CD14-positive monocyte (primary cell): ENCODE measurements around the gene ODC1. TPM values are rescaled to one million over a fixed set of nuclear protein-coding genes. Genes with fewer than 3 reads are reported as not detected.

Experiments used
- DNase-seq, 3 donors: peaks; one replicate each; pipeline ENCODE4 v3.0.0-alpha.2; 2011 to 2022
- H2AFZ ChIP-seq: 2 replicates; pipeline ENCODE4 v1.6.0; 2012; ENCODE audit warnings: mild to moderate bottlenecking, low read depth, low read length, inconsistent platforms; ENCODE audit not compliant: insufficient read depth, poor library complexity, severe bottlenecking
- H3K27ac ChIP-seq, 2 donors: 1 replicate in 1 of 2; 2 replicates in 1 of 2; pipeline ENCODE4 v1.5.1; 2012 to 2013; ENCODE audit warnings: low read length in 2 of 2, control low read depth in 1 of 2, inconsistent platforms in 1 of 2, low read depth in 1 of 2, mild to moderate bottlenecking in 1 of 2
- H3K27me3 ChIP-seq, 2 donors: one replicate each; pipeline versions ENCODE4 v1.6.0 to v1.6.1; 2011 to 2013; ENCODE audit warnings: low read length in 2 of 2; ENCODE audit not compliant: control insufficient read depth in 2 of 2, insufficient read depth in 2 of 2
- H3K36me3 ChIP-seq, 2 donors: replicated peaks in 1 of 2; 1 replicate in 1 of 2; 2 replicates in 1 of 2; pipeline versions ENCODE4 v1.5.1 to v1.6.1; 2012 to 2013; ENCODE audit warnings: low read length in 2 of 2, control low read depth in 1 of 2, inconsistent platforms in 1 of 2, mild to moderate bottlenecking in 1 of 2; ENCODE audit not compliant: insufficient read depth in 2 of 2, control insufficient read depth in 1 of 2
- H3K4me1 ChIP-seq, 2 donors: 1 replicate in 1 of 2; 2 replicates in 1 of 2; pipeline versions ENCODE4 v1.5.1 to v1.6.1; 2012 to 2013; ENCODE audit warnings: low read length in 2 of 2, control low read depth in 1 of 2, inconsistent platforms in 1 of 2, mild to moderate bottlenecking in 1 of 2, moderate library complexity in 1 of 2; ENCODE audit not compliant: insufficient read depth in 2 of 2, control insufficient read depth in 1 of 2
- H3K4me2 ChIP-seq: replicated peaks from 2 replicates; pipeline ENCODE3; 2012; ENCODE audit warnings: low read length, moderate library complexity, mild to moderate bottlenecking; ENCODE audit not compliant: poor library complexity, severe bottlenecking; ENCODE audit errors: extremely low read depth
- H3K4me3 ChIP-seq, 3 experiments: fragments of 200-600 bp in 1 of 3; sonication (generic) in 1 of 3; replicated peaks in 1 of 3; 1 replicate in 2 of 3; 2 replicates in 1 of 3; pipeline ENCODE4 v1.5.1; 2011 to 2013; ENCODE audit warnings: low read length in 3 of 3, mild to moderate bottlenecking in 3 of 3, control low read depth in 2 of 3, low read depth in 2 of 3, inconsistent platforms in 1 of 3, moderate library complexity in 1 of 3
- H3K79me2 ChIP-seq: 2 replicates; pipeline ENCODE4 v1.6.0; 2012; ENCODE audit warnings: mild to moderate bottlenecking, control low read depth, inconsistent platforms, low read length, moderate library complexity; ENCODE audit not compliant: insufficient read depth
- H3K9ac ChIP-seq: 2 replicates; pipeline ENCODE4 v1.6.0; 2017; ENCODE audit warnings: low read length, mild to moderate bottlenecking; ENCODE audit not compliant: insufficient read depth, poor library complexity, severe bottlenecking
- H3K9me3 ChIP-seq, 2 donors: replicated peaks in 1 of 2; 1 replicate in 1 of 2; 2 replicates in 1 of 2; pipeline versions ENCODE4 v1.5.1 to v1.6.1; 2012 to 2013; ENCODE audit warnings: low read length in 2 of 2, control low read depth in 1 of 2; ENCODE audit not compliant: control insufficient read depth in 1 of 2, insufficient read depth in 1 of 2
- H4K20me1 ChIP-seq: 2 replicates; pipeline ENCODE4 v1.6.0; 2012; ENCODE audit warnings: mild to moderate bottlenecking, low read length, control low read depth, moderate library complexity; ENCODE audit not compliant: insufficient read depth
- H3K27ac Mint-ChIP-seq, 7 donors: one replicate each; pipeline ENCODE4 v1.8.0; 2020; ENCODE audit warnings: mild to moderate bottlenecking in 7 of 7, mixed read lengths in 7 of 7, moderate library complexity in 6 of 7, inconsistent platforms in 2 of 7
- H3K27me3 Mint-ChIP-seq, 3 donors: one replicate each; pipeline ENCODE4 v1.8.0; 2021 to 2022; ENCODE audit warnings: low read depth in 3 of 3, mild to moderate bottlenecking in 3 of 3, mixed read lengths in 3 of 3, moderate library complexity in 3 of 3, inconsistent platforms in 1 of 3
- H3K36me3 Mint-ChIP-seq, 2 donors: one replicate each; pipeline ENCODE4 v1.8.0; 2020; ENCODE audit warnings: mixed read lengths in 2 of 2, inconsistent platforms in 1 of 2, mild to moderate bottlenecking in 1 of 2
- H3K4me1 Mint-ChIP-seq: one replicate; pipeline ENCODE4 v1.8.0; 2020; ENCODE audit warnings: mild to moderate bottlenecking, mixed read lengths
- H3K4me3 Mint-ChIP-seq, 2 donors: one replicate each; pipeline ENCODE4 v1.8.0; 2020; ENCODE audit warnings: mild to moderate bottlenecking in 2 of 2, mixed read lengths in 2 of 2, moderate library complexity in 1 of 2
- H3K9me3 Mint-ChIP-seq, 7 donors: one replicate each; pipeline ENCODE4 v1.8.0; 2020 to 2022; ENCODE audit warnings: mixed read lengths in 7 of 7, mild to moderate bottlenecking in 6 of 7, moderate library complexity in 6 of 7, inconsistent platforms in 2 of 7
- CTCF ChIP-seq: fragments of 200-600 bp; IDR thresholded peaks from one replicate; pipeline ENCODE4 v1.8.0; 2022; ENCODE audit warnings: antibody characterized with exemption, mild to moderate bottlenecking
- WGBS: methylation state at CpG from one replicate; pipeline ENCODE4 v1.1.5; 2013; ENCODE audit warnings: missing lambda C conversion rate; ENCODE audit not compliant: insufficient coverage; 5-methylcytosine and 5-hydroxymethylcytosine counted together
- intact Hi-C, 2 donors: fragments of 100-400 bp; cut with micrococcal nuclease; formaldehyde crosslinking; loops; one replicate each; pipeline versions ENCODE4 v1.15.0 to v1.15.1; 2023
- polyA plus RNA-seq, 3 donors: library from polyadenylated mRNA; depleted of rRNA in 1 of 3; unstranded in 2 of 3; stranded (reverse) in 1 of 3; fragments of 300-500 nt in 2 of 3; fragments of >200 nt in 1 of 3; fragmentation: Illumina TruSeq in 2 of 3; gene quantifications; 1 replicate in 2 of 3; 2 replicates in 1 of 3; pipeline ENCODE4 v1.2.3, GENCODE V29; 2012 to 2021

Gene ODC1
- polyA plus RNA-seq, 3 donors = 22.7 to 27.3 (median 23.6) TPM

GRCh38 chr2:10417551-10418335, 30.4 kb downstream of the ODC1 start:
- Histone ChIP-seq H3K9ac (no peak overlapping the region), H2AFZ (no peak overlapping the region), H3K27ac (no peak overlapping the region), H3K27me3 (no peaks in the 10 kb centered on the region), H3K36me3 (peaks cover 43 to 67% of the 10 kb centered on the region in 2 donors), H3K9me3 (no peaks in the 10 kb centered on the region), H3K79me2 (peaks cover 16% of the 10 kb centered on the region), H3K4me2 (no peak overlapping the region), H4K20me1 (peaks cover 40% of the 10 kb centered on the region), H3K4me1 (no peaks in the 10 kb centered on the region), H3K4me3 (no peak overlapping the region)
- WGBS = 100% methylated on average over 3 of the region's 6 CpGs
- no peak for TF ChIP-seq CTCF
- Mint-ChIP-seq H3K9me3 (no peaks in the 10 kb centered on the region), H3K27ac (peak overlapping the region in 2 of 7 donors; percentile 27 to 54), H3K36me3 (peaks cover 54 to 72% of the 10 kb centered on the region in 2 donors), H3K4me1 (peaks cover under 1% of the 10 kb centered on the region), H3K27me3 (no peaks in the 10 kb centered on the region), H3K4me3 (no peak overlapping the region)
- no peak for DNase-seq
- intact Hi-C loops = loop anchor here in 1 of 2 donors (5.0 kb wide), 1 partner anchor 100 kb away; no protein-coding TSS in a partner anchor

GRCh38 chr2:10415640-10416039, 32.5 kb downstream of the ODC1 start:
- H3K4me1 ChIP-seq = peaks cover 9% of the 10 kb centered on the region in 2 donors
- H4K20me1 ChIP-seq = peaks cover 32% of the 10 kb centered on the region
- no peak overlapping the region for H2AFZ ChIP-seq
- Mint-ChIP-seq H3K9me3 (peaks cover 0 to 6% (median 3%) of the 10 kb centered on the region in 7 donors), H3K4me3 (no peak overlapping the region), H3K4me1 (peaks cover 19% of the 10 kb centered on the region), H3K27ac (peak overlapping the region in 3 of 7 donors; percentile 46 to 88 (median 57)), H3K27me3 (no peaks in the 10 kb centered on the region), H3K36me3 (peaks cover 45 to 66% of the 10 kb centered on the region in 2 donors)
- H3K27me3 ChIP-seq = no peaks in the 10 kb centered on the region
- no peak overlapping the region for H3K27ac ChIP-seq
- no peak for DNase-seq
- TF ChIP-seq CTCF = no peak
- intact Hi-C loops = loop anchor here in 1 of 2 donors (5.0 kb wide), 1 partner anchor 98 kb away; no protein-coding TSS in a partner anchor
- H3K9me3 ChIP-seq = no peaks in the 10 kb centered on the region
- H3K9ac ChIP-seq = no peak overlapping the region
- H3K4me3 ChIP-seq = no peak overlapping the region
- 90% methylated on average over 12 of the region's 12 CpGs for WGBS
- peaks cover 22 to 59% of the 10 kb centered on the region in 2 donors for H3K36me3 ChIP-seq
- peaks cover 30% of the 10 kb centered on the region for H3K79me2 ChIP-seq
- H3K4me2 ChIP-seq = no peak overlapping the region
